Measurements from ENCODE around the gene PSEN1. TPM values are rescaled to one million over a fixed set of nuclear protein-coding genes. Genes with fewer than 3 reads are reported as not detected.
"Not testable (repeated sequence)": the region's sequence is repeated elsewhere in the genome, so short reads cannot be mapped to it uniquely, and the experiment has no call there.

PSEN1 gene
- total RNA-seq, 1 donor from 2014 or later = 23.5 TPM

GRCh38 chr14:73149753-73150152 is 13.4 kb downstream of the PSEN1 start:
- ATAC-seq = no peak
- intact Hi-C loops (cut with DNase I) = no loop called here

GRCh38 chr14:73153272-73153671 is 17.0 kb downstream of the PSEN1 start:
- intact Hi-C loops (cut with DNase I) = no loop called here
- ATAC-seq (no peak), DNase-seq (ENCODE audit: missing footprints) (no peak)

More at GRCh38 chr14:73149753-73150152, 13.4 kb downstream of the PSEN1 start:
- no peak for DNase-seq (ENCODE audit: missing footprints)

GRCh38 chr14:73162251-73162650 is 25.9 kb downstream of the PSEN1 start:
- intact Hi-C loops (cut with DNase I) = no loop called here
- ATAC-seq = no peak
- no peak for DNase-seq (ENCODE audit: missing footprints)

- no peak for DNase-seq (ENCODE audit: missing footprints)
- intact Hi-C loops (cut with DNase I) = no loop called here
- no peak for ATAC-seq
Observed at GRCh38 chr14:73166399-73166798, 30.1 kb downstream of the PSEN1 start.

- intact Hi-C loops (cut with DNase I) = no loop called here
- ATAC-seq = no peak
- DNase-seq (ENCODE audit: missing footprints) = no peak
Observed at GRCh38 chr14:73167727-73168126, 31.4 kb downstream of the PSEN1 start.

- intact Hi-C loops (cut with DNase I) = no loop called here
- no peak for DNase-seq (ENCODE audit: missing footprints)
- no peak for ATAC-seq
Observed at GRCh38 chr14:73168274-73168673, 32.0 kb downstream of the PSEN1 start.

GRCh38 chr14:73168691-73169090 is 32.4 kb downstream of the PSEN1 start:
- no peak for ATAC-seq
- DNase-seq (ENCODE audit: missing footprints) = no peak
- intact Hi-C loops (cut with DNase I) = no loop called here

GRCh38 chr14:73169855-73170254 is 33.5 kb downstream of the PSEN1 start:
- intact Hi-C loops (cut with DNase I) = loop anchor here (5.0 kb wide), 1 partner anchor 302 kb away; no protein-coding TSS in a partner anchor
- DNase-seq (ENCODE audit: missing footprints); ATAC-seq: not testable (repeated sequence)

- intact Hi-C loops (cut with DNase I) = loop anchor here (5.0 kb wide), 1 partner anchor 302 kb away; no protein-coding TSS in a partner anchor
- DNase-seq (ENCODE audit: missing footprints) (no peak), ATAC-seq (no peak)
Observed at GRCh38 chr14:73170686-73171085, 34.4 kb downstream of the PSEN1 start.

GRCh38 chr14:73172500-73172899 is 36.2 kb downstream of the PSEN1 start:
- intact Hi-C loops (cut with DNase I) = loop anchor here (5.0 kb wide), 1 partner anchor 300 kb away; no protein-coding TSS in a partner anchor
- no peak for ATAC-seq
- DNase-seq (ENCODE audit: missing footprints) = no peak

GRCh38 chr14:73173092-73173735 is 36.9 kb downstream of the PSEN1 start:
- intact Hi-C loops (cut with DNase I) = loop anchor here (5.0 kb wide), 1 partner anchor 299 kb away; no protein-coding TSS in a partner anchor
- no peak for DNase-seq (ENCODE audit: missing footprints)
- no peak for ATAC-seq

GRCh38 chr14:73176685-73177084 is 40.4 kb downstream of the PSEN1 start:
- intact Hi-C loops (cut with DNase I) = no loop called here
- no peak for DNase-seq (ENCODE audit: missing footprints)
- ATAC-seq = no peak

GRCh38 chr14:73180385-73180805 is 44.1 kb downstream of the PSEN1 start:
- DNase-seq (ENCODE audit: missing footprints) = no peak
- peak; percentile 77 for ATAC-seq
- intact Hi-C loops (cut with DNase I) = no loop called here

GRCh38 chr14:73180969-73181368 is 44.7 kb downstream of the PSEN1 start:
- DNase-seq (ENCODE audit: missing footprints); ATAC-seq; intact Hi-C loops (cut with DNase I): not testable (repeated sequence)

- DNase-seq (ENCODE audit: missing footprints) = no peak
- ATAC-seq = no peak
Observed at GRCh38 chr14:73188501-73188911, 52.2 kb downstream of the PSEN1 start.

GRCh38 chr14:73189651-73190050 is 53.3 kb downstream of the PSEN1 start:
- DNase-seq (ENCODE audit: missing footprints) = no peak
- intact Hi-C loops (cut with DNase I) = no loop called here
- ATAC-seq = no peak

More at GRCh38 chr14:73188501-73188911, 52.2 kb downstream of the PSEN1 start:
- intact Hi-C loops (cut with DNase I) = no loop called here

GRCh38 chr14:73191441-73191840 is 55.1 kb downstream of the PSEN1 start:
- intact Hi-C loops (cut with DNase I) = no loop called here
- ATAC-seq (no peak), DNase-seq (ENCODE audit: missing footprints) (no peak)

GRCh38 chr14:73194306-73194705 is 58.0 kb downstream of the PSEN1 start:
- intact Hi-C loops (cut with DNase I); DNase-seq (ENCODE audit: missing footprints); ATAC-seq: not testable (repeated sequence)

- ATAC-seq = no peak
- no peak for DNase-seq (ENCODE audit: missing footprints)
- intact Hi-C loops (cut with DNase I) = no loop called here
Observed at GRCh38 chr14:73198253-73198652, 61.9 kb downstream of the PSEN1 start.

GRCh38 chr14:73203527-73203926 is 67.2 kb downstream of the PSEN1 start:
- ATAC-seq = no peak
- intact Hi-C loops (cut with DNase I) = no loop called here

GRCh38 chr14:73207615-73208014 is 71.3 kb downstream of the PSEN1 start:
- ATAC-seq (no peak), DNase-seq (ENCODE audit: missing footprints) (no peak)
- intact Hi-C loops (cut with DNase I) = no loop called here

More at GRCh38 chr14:73203527-73203926, 67.2 kb downstream of the PSEN1 start:
- DNase-seq (ENCODE audit: missing footprints) = no peak
